ENCODE results near the gene RGS3. TPM values are rescaled to one million over a fixed set of nuclear protein-coding genes. Genes with fewer than 3 reads are reported as not detected.

Gene RGS3
- total and polyA plus RNA-seq, 10 of the 15 experiments (the other 5 are each of a cell fraction or from before 2014, with no cell fraction given), result 2.9 to 138 (median 28.8) TPM

- Histone ChIP-seq H3K9me3 (replicated peaks; ENCODE audit: control insufficient read depth, insufficient read depth, low read length) (no peaks in the 10 kb centered on the region), H3K4me3 (no peak overlapping the region), H3K27ac (ENCODE audit: control insufficient read depth, insufficient read depth) (no peak overlapping the region), H3K9ac (ENCODE audit: control insufficient read depth, insufficient read depth, low read length) (no peak overlapping the region), H3K27me3 (replicated peaks in 1 of 2; ENCODE audit: control insufficient read depth in 2 of 2, insufficient read depth in 2 of 2, low read length in 1 of 2) (no peaks in the 10 kb centered on the region), H2AFZ (ENCODE audit: control insufficient read depth, low read depth, low read length) (no peak overlapping the region), H3K79me2 (ENCODE audit: control insufficient read depth, insufficient read depth, low read length) (no peaks in the 10 kb centered on the region), H3K4me2 (ENCODE audit: control insufficient read depth, insufficient read depth) (no peak overlapping the region), H3K36me3 (ENCODE audit: control insufficient read depth in 2 of 2, insufficient read depth in 2 of 2, low read length in 1 of 2) (no peaks in the 10 kb centered on the region), H3K4me1 (ENCODE audit: control insufficient read depth, insufficient read depth, low read length) (peaks cover 11% of the 10 kb centered on the region), H4K20me1 (ENCODE audit: control insufficient read depth, insufficient read depth) (no peaks in the 10 kb centered on the region)
- no peak for ATAC-seq
- FAIRE-seq, result no peak
- SMC1A ChIA-PET (ENCODE audit: uncharacterized antibody, unreplicated experiment), result interaction anchor here (1.2 kb wide), 1 partner anchor 20 kb away, joined by 3 read pairs; no protein-coding TSS in a partner anchor
- intact Hi-C loops (cut with micrococcal nuclease; ENCODE audit: unreplicated experiment), result no loop called here
- BruUV-seq (replicated peaks), result no TSS peak
- in situ Hi-C loops (cut with MboI), result no loop called here
- POLR2A ChIA-PET, result interaction anchor here (0.6 kb wide), 1 partner anchor 76 kb away, joined by 3 read pairs; no protein-coding TSS in a partner anchor
- DNase-seq (ENCODE audit: low read depth, low spot score), result no peak
- CTCF ChIA-PET, result interaction anchor here (1.0 to 2.5 kb wide), 5 partner anchors 9 to 76 kb away, joined by 3 to 7 read pairs (median 4); no protein-coding TSS in a partner anchor
- RAD21 ChIA-PET (ENCODE audit: unreplicated experiment), result interaction anchor here (1.0 to 1.4 kb wide), 3 partner anchors 8 to 17 kb away, joined by 3 to 5 read pairs (median 3); no protein-coding TSS in a partner anchor
- WGBS (ENCODE audit: insufficient coverage, insufficient replicate concordance, low lambda C conversion rate, missing lambda C conversion rate), result 65% methylated on average over 8 of the region's 8 CpGs
- TF ChIP-seq MEF2B (IDR thresholded peaks at IDR 0.05; ENCODE audit: partially characterized antibody, poor library complexity, severe bottlenecking) (no peak), MTA3 (IDR thresholded peaks at IDR 0.05; ENCODE audit: borderline replicate concordance, low read length) (no peak), BCL11A (IDR thresholded peaks at IDR 0.05; ENCODE audit: low read depth, low read length) (no peak), ZNF687 (IDR thresholded peaks at IDR 0.05) (no peak), JUND (IDR thresholded peaks at IDR 0.05; ENCODE audit: low read depth, low read length) (no peak), TARDBP (IDR thresholded peaks at IDR 0.05; ENCODE audit: borderline replicate concordance) (no peak), EP300 (IDR thresholded peaks at IDR 0.05; ENCODE audit: borderline replicate concordance in 1 of 2, control insufficient read depth in 1 of 2, low read depth in 2 of 2, low read length in 2 of 2) (no peak), IKZF2 (IDR thresholded peaks at IDR 0.05) (no peak), RAD21 (IDR thresholded peaks at IDR 0.05; ENCODE audit: insufficient read depth, low read depth, low read length) (no peak), USF1 (IDR thresholded peaks at IDR 0.05; ENCODE audit: borderline replicate concordance, extremely low read length, insufficient read depth, low read depth, low read length) (no peak), RELA (IDR thresholded peaks at IDR 0.05; ENCODE audit: borderline replicate concordance, partially characterized antibody) (no peak)
- TF ChIP-seq, protein P1, sequence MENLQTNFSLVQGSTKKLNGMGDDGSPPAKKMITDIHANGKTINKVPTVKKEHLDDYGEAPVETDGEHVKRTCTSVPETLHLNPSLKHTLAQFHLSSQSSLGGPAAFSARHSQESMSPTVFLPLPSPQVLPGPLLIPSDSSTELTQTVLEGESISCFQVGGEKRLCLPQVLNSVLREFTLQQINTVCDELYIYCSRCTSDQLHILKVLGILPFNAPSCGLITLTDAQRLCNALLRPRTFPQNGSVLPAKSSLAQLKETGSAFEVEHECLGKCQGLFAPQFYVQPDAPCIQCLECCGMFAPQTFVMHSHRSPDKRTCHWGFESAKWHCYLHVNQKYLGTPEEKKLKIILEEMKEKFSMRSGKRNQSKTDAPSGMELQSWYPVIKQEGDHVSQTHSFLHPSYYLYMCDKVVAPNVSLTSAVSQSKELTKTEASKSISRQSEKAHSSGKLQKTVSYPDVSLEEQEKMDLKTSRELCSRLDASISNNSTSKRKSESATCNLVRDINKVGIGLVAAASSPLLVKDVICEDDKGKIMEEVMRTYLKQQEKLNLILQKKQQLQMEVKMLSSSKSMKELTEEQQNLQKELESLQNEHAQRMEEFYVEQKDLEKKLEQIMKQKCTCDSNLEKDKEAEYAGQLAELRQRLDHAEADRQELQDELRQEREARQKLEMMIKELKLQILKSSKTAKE (IDR thresholded peaks at IDR 0.05; ENCODE audit: low read depth, poor library complexity, severe bottlenecking), result no peak
- TF ChIP-seq, protein P2, sequence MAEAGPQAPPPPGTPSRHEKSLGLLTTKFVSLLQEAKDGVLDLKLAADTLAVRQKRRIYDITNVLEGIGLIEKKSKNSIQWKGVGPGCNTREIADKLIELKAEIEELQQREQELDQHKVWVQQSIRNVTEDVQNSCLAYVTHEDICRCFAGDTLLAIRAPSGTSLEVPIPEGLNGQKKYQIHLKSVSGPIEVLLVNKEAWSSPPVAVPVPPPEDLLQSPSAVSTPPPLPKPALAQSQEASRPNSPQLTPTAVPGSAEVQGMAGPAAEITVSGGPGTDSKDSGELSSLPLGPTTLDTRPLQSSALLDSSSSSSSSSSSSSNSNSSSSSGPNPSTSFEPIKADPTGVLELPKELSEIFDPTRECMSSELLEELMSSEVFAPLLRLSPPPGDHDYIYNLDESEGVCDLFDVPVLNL (IDR thresholded peaks at IDR 0.05; ENCODE audit: low read depth, low read length), result no peak
Measured at GRCh38 chr9:113503131-113503541, 39.6 kb downstream of the RGS3 start.

Data from GM12878 (cell line).